ENCODE data around the gene CRLF1.
A peak's percentile ranks its signal among the peaks of the same experiment; 100 is the strongest.
"Not testable (repeated sequence)": the region's sequence is repeated elsewhere in the genome, so short reads cannot be mapped to it uniquely, and the experiment has no call there.

CRLF1 gene

DNA sequence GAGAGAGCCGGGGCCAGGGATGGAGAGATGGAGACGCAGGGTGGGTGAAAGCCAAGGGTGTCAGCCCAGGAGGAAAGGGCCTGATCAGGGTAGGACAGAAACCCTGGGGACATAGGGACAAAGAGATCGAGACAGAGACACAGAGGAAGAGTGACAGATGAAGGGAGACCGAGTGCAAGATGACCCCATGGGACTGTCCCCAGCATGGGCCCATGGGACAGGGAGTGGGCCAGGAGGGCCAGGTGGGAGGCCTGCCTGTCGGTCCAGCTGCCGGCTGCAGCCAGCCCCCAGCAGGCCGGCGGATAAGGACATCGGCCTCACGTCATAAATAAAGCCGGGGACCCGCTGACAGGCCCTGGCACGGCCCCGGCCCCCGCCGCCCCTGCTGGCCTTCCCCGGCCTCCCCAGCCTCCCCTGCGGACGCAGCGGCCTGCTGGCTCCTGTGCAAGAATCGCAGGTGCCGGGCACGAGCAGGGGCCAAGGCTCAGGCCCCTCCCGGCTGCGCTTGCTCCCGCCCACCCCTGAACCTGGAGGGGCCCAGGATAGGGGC lies 11.7 kb downstream of the CRLF1 start:
- Histone ChIP-seq H3K9ac (ENCODE audit: low read length) (peak overlapping the region; percentile 61; the same call in 1 of the 2 replicates), H2AFZ (ENCODE audit: low read length) (no peak overlapping the region)
- no peak for TF ChIP-seq EZH2 (IDR thresholded peaks at IDR 0.05; ENCODE audit: borderline replicate concordance, low read length)
- TF ChIP-seq, protein P1, sequence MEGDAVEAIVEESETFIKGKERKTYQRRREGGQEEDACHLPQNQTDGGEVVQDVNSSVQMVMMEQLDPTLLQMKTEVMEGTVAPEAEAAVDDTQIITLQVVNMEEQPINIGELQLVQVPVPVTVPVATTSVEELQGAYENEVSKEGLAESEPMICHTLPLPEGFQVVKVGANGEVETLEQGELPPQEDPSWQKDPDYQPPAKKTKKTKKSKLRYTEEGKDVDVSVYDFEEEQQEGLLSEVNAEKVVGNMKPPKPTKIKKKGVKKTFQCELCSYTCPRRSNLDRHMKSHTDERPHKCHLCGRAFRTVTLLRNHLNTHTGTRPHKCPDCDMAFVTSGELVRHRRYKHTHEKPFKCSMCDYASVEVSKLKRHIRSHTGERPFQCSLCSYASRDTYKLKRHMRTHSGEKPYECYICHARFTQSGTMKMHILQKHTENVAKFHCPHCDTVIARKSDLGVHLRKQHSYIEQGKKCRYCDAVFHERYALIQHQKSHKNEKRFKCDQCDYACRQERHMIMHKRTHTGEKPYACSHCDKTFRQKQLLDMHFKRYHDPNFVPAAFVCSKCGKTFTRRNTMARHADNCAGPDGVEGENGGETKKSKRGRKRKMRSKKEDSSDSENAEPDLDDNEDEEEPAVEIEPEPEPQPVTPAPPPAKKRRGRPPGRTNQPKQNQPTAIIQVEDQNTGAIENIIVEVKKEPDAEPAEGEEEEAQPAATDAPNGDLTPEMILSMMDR (IDR thresholded peaks at IDR 0.05; ENCODE audit: low read length) = no peak

DNA sequence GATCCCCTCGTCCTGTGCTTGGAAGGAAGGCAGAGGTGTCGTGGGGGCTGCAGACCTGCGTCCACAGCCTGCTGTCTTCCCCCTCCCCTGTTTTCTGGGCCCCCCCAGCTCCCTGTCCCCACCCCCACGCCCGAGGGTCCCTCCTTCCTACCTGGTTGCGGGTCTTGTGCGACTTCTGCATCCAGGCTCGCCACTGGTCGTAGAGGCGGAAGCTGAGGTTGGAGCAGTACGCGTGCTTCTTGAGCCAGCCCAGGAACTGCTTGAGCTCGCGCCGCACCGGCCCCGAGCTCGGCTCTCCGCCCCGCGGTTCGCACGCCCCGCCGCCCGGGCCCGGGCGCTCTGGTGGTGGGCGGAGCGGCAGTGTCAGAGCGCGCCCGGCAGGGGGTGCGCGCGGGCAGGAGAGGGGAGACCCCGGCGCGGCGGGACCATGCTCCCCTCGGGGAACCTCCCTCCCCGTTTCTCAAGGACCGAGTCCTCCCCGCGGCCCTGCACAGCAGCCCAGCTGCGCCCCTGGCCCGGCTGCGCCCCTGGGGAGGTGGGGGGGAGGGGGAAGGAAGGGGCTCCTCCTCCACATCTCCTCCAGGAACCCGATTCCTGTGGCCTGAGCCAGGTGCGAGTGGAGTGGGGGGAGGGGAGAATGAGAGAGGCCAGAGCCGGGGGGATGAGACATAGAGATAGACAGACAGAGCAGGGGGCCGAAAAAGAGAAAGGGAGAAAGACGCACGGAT lies 12.3 kb downstream of the CRLF1 start:
- Histone ChIP-seq H3K27ac (ENCODE audit: low read depth, low read length, poor library complexity, severe bottlenecking) (peak overlapping the region; percentile 43), H3F3A (ENCODE audit: insufficient read depth, low read length) (no peaks in the 10 kb centered on the region), H4K20me1 (ENCODE audit: insufficient read depth, low read length) (no peaks in the 10 kb centered on the region), H3K9ac (ENCODE audit: low read length) (peak overlapping the region; percentile 61), H2AFZ (ENCODE audit: low read length) (no peak overlapping the region), H3K27me3 (ENCODE audit: insufficient read depth, low read length) (no peaks in the 10 kb centered on the region; the same call in 1 of the 2 replicates), H3K36me3 (ENCODE audit: insufficient read depth, low read length) (no peaks in the 10 kb centered on the region), H3K4me1 (ENCODE audit: insufficient read depth, low read length, severe bottlenecking) (peaks cover 36% of the 10 kb centered on the region), H3K4me2 (ENCODE audit: low read length) (peak overlapping the region; percentile 94), H3K4me3 (ENCODE audit: low read depth, low read length, poor library complexity, severe bottlenecking) (peak overlapping the region; percentile 61), H3K79me2 (ENCODE audit: insufficient read depth, low read length) (no peaks in the 10 kb centered on the region), H3K9me2 (ENCODE audit: low read depth, low read length) (no peaks in the 10 kb centered on the region), H3K9me3 (ENCODE audit: low read length) (no peaks in the 10 kb centered on the region)
- TF ChIP-seq, protein P1 (IDR thresholded peaks at IDR 0.05; ENCODE audit: low read length) = peak; percentile 83
- no peak for TF ChIP-seq EZH2 (IDR thresholded peaks at IDR 0.05; ENCODE audit: borderline replicate concordance, low read length)

More for the DNA sequence above, 11.7 kb downstream of the CRLF1 start:
- Histone ChIP-seq H3K4me1 (ENCODE audit: insufficient read depth, low read length, severe bottlenecking) (peaks cover 30% of the 10 kb centered on the region), H3K27ac (ENCODE audit: low read depth, low read length, poor library complexity, severe bottlenecking) (no peak overlapping the region), H4K20me1 (ENCODE audit: insufficient read depth, low read length) (no peaks in the 10 kb centered on the region), H3F3A (ENCODE audit: insufficient read depth, low read length) (no peaks in the 10 kb centered on the region), H3K79me2 (ENCODE audit: insufficient read depth, low read length) (no peaks in the 10 kb centered on the region), H3K27me3 (ENCODE audit: insufficient read depth, low read length) (peaks cover 5% of the 10 kb centered on the region; the same call in 1 of the 2 replicates), H3K9me3 (ENCODE audit: low read length) (no peaks in the 10 kb centered on the region), H3K4me3 (ENCODE audit: low read depth, low read length, poor library complexity, severe bottlenecking) (peak overlapping the region; percentile 61), H3K4me2 (ENCODE audit: low read length) (peak overlapping the region; percentile 94), H3K9me2 (ENCODE audit: low read depth, low read length) (no peaks in the 10 kb centered on the region), H3K36me3 (ENCODE audit: insufficient read depth, low read length) (no peaks in the 10 kb centered on the region)

DNA sequence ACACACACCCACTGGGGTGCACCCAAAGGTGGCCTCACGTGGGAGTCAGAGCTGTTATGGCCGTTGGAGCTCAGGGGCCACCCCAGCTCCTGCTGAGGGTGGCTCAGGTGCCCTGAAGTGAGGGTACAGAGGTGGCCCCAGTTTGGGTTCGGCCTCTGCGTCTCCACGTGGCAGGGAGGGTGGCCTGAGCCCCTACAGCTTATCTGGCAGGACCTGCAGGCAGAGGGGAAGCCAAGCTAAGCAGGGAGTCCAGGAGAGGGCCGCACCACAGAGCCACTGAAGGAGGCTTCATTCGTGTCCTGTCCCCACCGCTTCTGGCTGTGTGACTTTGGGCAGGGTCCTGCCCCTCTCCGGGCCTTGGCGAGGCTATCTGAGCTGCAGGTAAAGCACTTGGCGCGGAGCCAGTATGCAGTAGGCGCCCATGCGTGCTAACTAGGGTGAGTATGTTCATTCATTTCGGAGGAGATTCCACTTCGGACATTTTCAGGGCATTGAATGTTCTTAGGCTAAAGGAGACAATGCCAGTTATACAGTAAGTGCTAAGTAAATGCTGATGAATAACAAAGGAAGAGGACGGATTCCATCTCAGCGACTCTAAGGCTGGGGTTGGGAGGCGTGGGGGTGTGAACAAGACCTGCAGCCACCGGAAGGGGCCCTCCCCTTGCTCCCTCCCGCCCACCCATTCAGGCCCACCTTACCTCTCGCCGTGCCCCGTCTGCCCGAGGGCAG lies 13.1 kb downstream of the CRLF1 start:
- peak overlapping the region; percentile 61 for H3K9ac ChIP-seq (ENCODE audit: low read length)
- no peaks in the 10 kb centered on the region; the same call in 1 of the 2 replicates for H3K27me3 ChIP-seq (ENCODE audit: insufficient read depth, low read length)
- peak overlapping the region; percentile 94 for H3K4me2 ChIP-seq (ENCODE audit: low read length)
- H3F3A ChIP-seq (ENCODE audit: insufficient read depth, low read length) = no peaks in the 10 kb centered on the region
- TF ChIP-seq EZH2 (IDR thresholded peaks at IDR 0.05; ENCODE audit: borderline replicate concordance, low read length) = no peak
- TF ChIP-seq, protein P1 (IDR thresholded peaks at IDR 0.05; ENCODE audit: low read length) = no peak
- peak overlapping the region; percentile 61 for H3K4me3 ChIP-seq (ENCODE audit: low read depth, low read length, poor library complexity, severe bottlenecking)
- no peaks in the 10 kb centered on the region for H4K20me1 ChIP-seq (ENCODE audit: insufficient read depth, low read length)
- no peaks in the 10 kb centered on the region for H3K79me2 ChIP-seq (ENCODE audit: insufficient read depth, low read length)
- no peaks in the 10 kb centered on the region for H3K9me3 ChIP-seq (ENCODE audit: low read length)
- no peak overlapping the region for H2AFZ ChIP-seq (ENCODE audit: low read length)
- H3K9me2 ChIP-seq (ENCODE audit: low read depth, low read length) = no peaks in the 10 kb centered on the region
- peak overlapping the region; percentile 61 for H3K27ac ChIP-seq (ENCODE audit: low read depth, low read length, poor library complexity, severe bottlenecking)
- H3K36me3 ChIP-seq (ENCODE audit: insufficient read depth, low read length) = no peaks in the 10 kb centered on the region
- peaks cover 38% of the 10 kb centered on the region for H3K4me1 ChIP-seq (ENCODE audit: insufficient read depth, low read length, severe bottlenecking)

DNA sequence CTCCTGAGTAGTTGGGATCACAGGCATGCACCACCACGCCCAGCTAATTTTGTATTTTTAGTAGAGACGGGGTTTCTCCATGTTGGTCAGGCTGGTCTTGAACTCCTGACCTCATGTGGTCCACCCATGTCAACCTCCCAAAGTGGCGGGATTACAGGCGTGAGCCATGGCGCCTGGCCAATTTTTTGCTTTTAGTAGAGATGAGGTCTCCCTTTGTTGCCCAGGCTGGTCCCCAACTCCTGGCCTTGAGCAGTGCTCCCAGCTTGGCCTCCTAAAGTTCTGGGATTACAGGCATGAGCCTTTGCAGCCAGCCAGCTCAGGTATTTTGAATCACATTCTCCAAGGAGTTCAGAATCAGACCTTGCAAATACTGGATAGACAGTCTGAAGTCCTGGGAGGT lies 13.9 kb downstream of the CRLF1 start:
- not testable (repeated sequence) for H4K20me1 ChIP-seq (ENCODE audit: insufficient read depth, low read length); H3F3A ChIP-seq (ENCODE audit: insufficient read depth, low read length)
- H3K4me1 ChIP-seq (ENCODE audit: insufficient read depth, low read length, severe bottlenecking) = peaks cover 46% of the 10 kb centered on the region

More for the DNA sequence above, 13.9 kb downstream of the CRLF1 start:
- H3K9me3 ChIP-seq (ENCODE audit: low read length); H3K9me2 ChIP-seq (ENCODE audit: low read depth, low read length); H2AFZ ChIP-seq (ENCODE audit: low read length); H3K9ac ChIP-seq (ENCODE audit: low read length); H3K27me3 ChIP-seq (ENCODE audit: insufficient read depth, low read length); H3K4me3 ChIP-seq (ENCODE audit: low read depth, low read length, poor library complexity, severe bottlenecking); H3K79me2 ChIP-seq (ENCODE audit: insufficient read depth, low read length); H3K36me3 ChIP-seq (ENCODE audit: insufficient read depth, low read length): not testable (repeated sequence)
- Histone ChIP-seq H3K4me2 (ENCODE audit: low read length) (peak overlapping the region; percentile 94; the same call in 1 of the 2 replicates), H3K27ac (ENCODE audit: low read depth, low read length, poor library complexity, severe bottlenecking) (peak overlapping the region; percentile 61)

All from OCI-LY1 (cell line).